HepG2 (cell line): ENCODE measurements around the gene PHRF1. TPM values are rescaled to one million over a fixed set of nuclear protein-coding genes. Genes with fewer than 3 reads are reported as not detected.

ENCODE experiments used
- HOXD1 ChIP-seq: sonication (generic); formaldehyde crosslinking; IDR thresholded peaks from 2 replicates; pipeline ENCODE4 v1.5.0; 2020; ENCODE audit warnings: missing genetic modification reagents
- MED13 ChIP-seq: sonication (generic); formaldehyde crosslinking; IDR thresholded peaks from 2 replicates; pipeline ENCODE4 v1.5.0; 2020; ENCODE audit warnings: missing genetic modification reagents
- MEF2D ChIP-seq: sonication (generic); formaldehyde crosslinking; IDR thresholded peaks from 2 replicates; pipeline ENCODE4 v1.5.1; 2020; ENCODE audit warnings: mild to moderate bottlenecking, missing genetic modification reagents
- NFKB2 ChIP-seq: sonication (generic); formaldehyde crosslinking; IDR thresholded peaks from 2 replicates; pipeline ENCODE4 v1.4.0; 2020; ENCODE audit warnings: missing genetic modification reagents, borderline replicate concordance
- PAWR ChIP-seq: sonication (generic); formaldehyde crosslinking; IDR thresholded peaks from 2 replicates; pipeline ENCODE4 v1.4.0; 2020; ENCODE audit warnings: missing genetic modification reagents, mild to moderate bottlenecking, borderline replicate concordance
- RFX3 ChIP-seq: IDR thresholded peaks from 2 replicates; pipeline ENCODE4 v1.6.1; 2016; ENCODE audit warnings: missing biosample characterization, missing genetic modification reagents
- SRSF4 ChIP-seq: fragments of 200-400 bp; formaldehyde crosslinking; IDR thresholded peaks from one replicate; pipeline ENCODE4 v1.6.1; 2018; ENCODE audit warnings: mild to moderate bottlenecking, low read depth, low read length, moderate library complexity; ENCODE audit not compliant: poor library complexity, severe bottlenecking
- TOPORS ChIP-seq: sonication (generic); formaldehyde crosslinking; IDR thresholded peaks from 2 replicates; pipeline ENCODE4 v1.8.0; 2023; ENCODE audit warnings: mild to moderate bottlenecking, missing genetic modification reagents
- ZEB1 ChIP-seq: IDR thresholded peaks from 2 replicates; pipeline ENCODE4 v1.6.1; 2012; ENCODE audit warnings: mild to moderate bottlenecking, low read depth, inconsistent platforms; ENCODE audit not compliant: insufficient replicate concordance
- ZNF382 ChIP-seq: sonication (generic); formaldehyde crosslinking; IDR thresholded peaks from 2 replicates; pipeline ENCODE4 v1.5.0; 2020; ENCODE audit warnings: missing genetic modification reagents, mild to moderate bottlenecking, borderline replicate concordance
- ZNF468 ChIP-seq: sonication (generic); formaldehyde crosslinking; IDR thresholded peaks from 2 replicates; pipeline ENCODE4 v1.8.0; 2022; ENCODE audit warnings: mild to moderate bottlenecking, moderate library complexity, missing genetic modification reagents
- ZNF614 ChIP-seq: IDR thresholded peaks from 2 replicates; pipeline ENCODE4 v1.6.1; 2018; ENCODE audit warnings: missing biosample characterization, missing genetic modification reagents, inconsistent platforms, borderline replicate concordance
- ZNF891 ChIP-seq: sonication (generic); formaldehyde crosslinking; IDR thresholded peaks from 2 replicates; pipeline ENCODE4 v1.5.0; 2020; ENCODE audit warnings: mild to moderate bottlenecking, missing genetic modification reagents
- ZSCAN25 ChIP-seq: sonication (generic); formaldehyde crosslinking; IDR thresholded peaks from 2 replicates; pipeline ENCODE4 v1.8.0; 2022; ENCODE audit warnings: mild to moderate bottlenecking, missing genetic modification reagents
- polyA plus RNA-seq, 8 experiments: library from polyadenylated mRNA; depleted of rRNA in 3 of 8; stranded (reverse) in 7 of 8; unstranded in 1 of 8; fragments of >200 nt; fragmentation: Illumina TruSeq in 4 of 8; extraction: Trizol in 4 of 8; gene quantifications; 2 replicates each; pipeline versions ENCODE4 v1.2.1 to v1.2.3, GENCODE V29; 2011 to 2016; ENCODE audit warnings: low read depth in 4 of 8, missing spikeins in 1 of 8, mixed read lengths in 1 of 8; ENCODE audit not compliant: insufficient read depth in 1 of 8
- total RNA-seq, 5 experiments: library from RNA; depleted of rRNA; stranded (reverse); fragments of >200 nt; fragmentation: Illumina TruSeq; extraction: Trizol; gene quantifications; 2 replicates each; pipeline ENCODE4 v1.2.3, GENCODE V29; 2016; ENCODE audit warnings: low read depth in 1 of 5
- TF ChIP-seq, protein P1 (sequence below): sonication (generic); formaldehyde crosslinking; IDR thresholded peaks from 2 replicates; pipeline ENCODE4 v1.9.0; 2021; ENCODE audit warnings: mild to moderate bottlenecking, missing genetic modification reagents
- TF ChIP-seq, protein P2 (sequence below): IDR thresholded peaks from 2 replicates; pipeline ENCODE4 v1.6.1; 2016; ENCODE audit warnings: low read depth, borderline replicate concordance
- TF ChIP-seq, protein P3 (sequence below): sonication (generic); formaldehyde crosslinking; IDR thresholded peaks from 2 replicates; pipeline ENCODE4 v1.9.0; 2021; ENCODE audit warnings: missing genetic modification reagents, mild to moderate bottlenecking, borderline replicate concordance
- TF ChIP-seq, protein P4 (sequence below): sonication (generic); formaldehyde crosslinking; IDR thresholded peaks from 2 replicates; pipeline ENCODE4 v1.5.0; 2020; ENCODE audit warnings: missing genetic modification reagents

Gene PHRF1
- total and polyA plus RNA-seq, 2 of the 13 experiments (the other 11 are each of a cell fraction or from before 2014, with no cell fraction given), result 8.2 to 16.7 TPM

DNA sequence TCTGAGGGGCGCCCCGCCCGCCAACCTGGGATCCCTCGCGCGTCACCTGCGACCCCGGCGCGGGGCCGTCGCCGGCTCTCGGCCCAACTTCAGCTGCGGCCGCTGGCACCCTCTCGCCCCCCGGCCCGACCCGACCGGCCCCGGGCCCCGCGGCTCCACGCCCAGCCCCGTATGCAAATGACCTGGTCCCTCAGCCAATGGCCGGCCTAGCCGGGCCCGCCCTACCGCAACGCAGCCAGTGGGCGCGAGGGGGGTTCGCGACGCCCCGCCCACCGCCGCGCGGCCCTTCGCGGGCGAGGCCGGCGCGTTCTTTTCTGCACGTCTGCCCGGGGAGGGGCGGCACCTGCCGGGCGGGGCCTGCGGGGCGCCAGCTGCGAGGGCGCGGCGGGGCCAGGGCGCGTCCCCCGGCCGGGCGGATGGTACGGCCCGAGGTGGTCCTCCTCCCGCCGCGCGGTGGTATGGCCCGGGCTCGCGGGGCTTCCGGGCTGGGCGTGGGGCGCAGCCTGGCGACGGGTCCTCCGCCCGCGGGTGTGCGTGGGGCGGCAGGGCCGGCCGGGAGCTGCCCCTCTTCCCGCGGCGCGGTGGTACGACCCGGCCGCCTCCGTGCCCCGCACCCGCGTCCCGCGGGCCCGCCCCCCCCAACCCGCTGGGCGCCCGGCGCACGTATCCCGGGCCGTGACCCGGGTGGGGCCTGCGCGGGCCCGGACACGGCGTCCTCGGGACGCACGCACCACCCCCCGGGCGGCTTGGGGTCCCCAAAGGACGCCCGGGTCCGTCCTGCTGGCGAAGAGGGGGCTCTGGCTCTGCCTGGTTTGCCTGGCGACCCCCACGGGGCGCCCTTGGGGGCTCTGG is 7.7 kb upstream of the PHRF1 start (continued):
- TF ChIP-seq, protein P1, sequence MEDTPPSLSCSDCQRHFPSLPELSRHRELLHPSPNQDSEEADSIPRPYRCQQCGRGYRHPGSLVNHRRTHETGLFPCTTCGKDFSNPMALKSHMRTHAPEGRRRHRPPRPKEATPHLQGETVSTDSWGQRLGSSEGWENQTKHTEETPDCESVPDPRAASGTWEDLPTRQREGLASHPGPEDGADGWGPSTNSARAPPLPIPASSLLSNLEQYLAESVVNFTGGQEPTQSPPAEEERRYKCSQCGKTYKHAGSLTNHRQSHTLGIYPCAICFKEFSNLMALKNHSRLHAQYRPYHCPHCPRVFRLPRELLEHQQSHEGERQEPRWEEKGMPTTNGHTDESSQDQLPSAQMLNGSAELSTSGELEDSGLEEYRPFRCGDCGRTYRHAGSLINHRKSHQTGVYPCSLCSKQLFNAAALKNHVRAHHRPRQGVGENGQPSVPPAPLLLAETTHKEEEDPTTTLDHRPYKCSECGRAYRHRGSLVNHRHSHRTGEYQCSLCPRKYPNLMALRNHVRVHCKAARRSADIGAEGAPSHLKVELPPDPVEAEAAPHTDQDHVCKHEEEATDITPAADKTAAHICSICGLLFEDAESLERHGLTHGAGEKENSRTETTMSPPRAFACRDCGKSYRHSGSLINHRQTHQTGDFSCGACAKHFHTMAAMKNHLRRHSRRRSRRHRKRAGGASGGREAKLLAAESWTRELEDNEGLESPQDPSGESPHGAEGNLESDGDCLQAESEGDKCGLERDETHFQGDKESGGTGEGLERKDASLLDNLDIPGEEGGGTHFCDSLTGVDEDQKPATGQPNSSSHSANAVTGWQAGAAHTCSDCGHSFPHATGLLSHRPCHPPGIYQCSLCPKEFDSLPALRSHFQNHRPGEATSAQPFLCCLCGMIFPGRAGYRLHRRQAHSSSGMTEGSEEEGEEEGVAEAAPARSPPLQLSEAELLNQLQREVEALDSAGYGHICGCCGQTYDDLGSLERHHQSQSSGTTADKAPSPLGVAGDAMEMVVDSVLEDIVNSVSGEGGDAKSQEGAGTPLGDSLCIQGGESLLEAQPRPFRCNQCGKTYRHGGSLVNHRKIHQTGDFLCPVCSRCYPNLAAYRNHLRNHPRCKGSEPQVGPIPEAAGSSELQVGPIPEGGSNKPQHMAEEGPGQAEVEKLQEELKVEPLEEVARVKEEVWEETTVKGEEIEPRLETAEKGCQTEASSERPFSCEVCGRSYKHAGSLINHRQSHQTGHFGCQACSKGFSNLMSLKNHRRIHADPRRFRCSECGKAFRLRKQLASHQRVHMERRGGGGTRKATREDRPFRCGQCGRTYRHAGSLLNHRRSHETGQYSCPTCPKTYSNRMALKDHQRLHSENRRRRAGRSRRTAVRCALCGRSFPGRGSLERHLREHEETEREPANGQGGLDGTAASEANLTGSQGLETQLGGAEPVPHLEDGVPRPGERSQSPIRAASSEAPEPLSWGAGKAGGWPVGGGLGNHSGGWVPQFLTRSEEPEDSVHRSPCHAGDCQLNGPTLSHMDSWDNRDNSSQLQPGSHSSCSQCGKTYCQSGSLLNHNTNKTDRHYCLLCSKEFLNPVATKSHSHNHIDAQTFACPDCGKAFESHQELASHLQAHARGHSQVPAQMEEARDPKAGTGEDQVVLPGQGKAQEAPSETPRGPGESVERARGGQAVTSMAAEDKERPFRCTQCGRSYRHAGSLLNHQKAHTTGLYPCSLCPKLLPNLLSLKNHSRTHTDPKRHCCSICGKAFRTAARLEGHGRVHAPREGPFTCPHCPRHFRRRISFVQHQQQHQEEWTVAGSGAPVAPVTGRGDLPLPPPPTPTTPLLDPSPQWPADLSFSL (CRISPR knock-in tag), result no peak
- TF ChIP-seq PAWR (CRISPR knock-in tag) (no peak), SRSF4 (no peak), ZNF891 (CRISPR knock-in tag) (no peak), MED13 (CRISPR knock-in tag) (no peak), ZSCAN25 (CRISPR knock-in tag) (no peak; the same call in 1 of the 2 replicates), ZNF468 (CRISPR knock-in tag) (no peak), MEF2D (no peak), ZNF382 (CRISPR knock-in tag) (no peak), ZEB1 (no peak), NFKB2 (no peak), TOPORS (CRISPR knock-in tag) (no peak), ZNF614 (CRISPR knock-in tag) (no peak), HOXD1 (CRISPR knock-in tag) (no peak), RFX3 (CRISPR knock-in tag) (no peak)
- TF ChIP-seq, protein P2, sequence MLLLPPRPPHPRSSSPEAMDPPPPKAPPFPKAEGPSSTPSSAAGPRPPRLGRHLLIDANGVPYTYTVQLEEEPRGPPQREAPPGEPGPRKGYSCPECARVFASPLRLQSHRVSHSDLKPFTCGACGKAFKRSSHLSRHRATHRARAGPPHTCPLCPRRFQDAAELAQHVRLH (CRISPR knock-in tag), result no peak
- TF ChIP-seq, protein P3, sequence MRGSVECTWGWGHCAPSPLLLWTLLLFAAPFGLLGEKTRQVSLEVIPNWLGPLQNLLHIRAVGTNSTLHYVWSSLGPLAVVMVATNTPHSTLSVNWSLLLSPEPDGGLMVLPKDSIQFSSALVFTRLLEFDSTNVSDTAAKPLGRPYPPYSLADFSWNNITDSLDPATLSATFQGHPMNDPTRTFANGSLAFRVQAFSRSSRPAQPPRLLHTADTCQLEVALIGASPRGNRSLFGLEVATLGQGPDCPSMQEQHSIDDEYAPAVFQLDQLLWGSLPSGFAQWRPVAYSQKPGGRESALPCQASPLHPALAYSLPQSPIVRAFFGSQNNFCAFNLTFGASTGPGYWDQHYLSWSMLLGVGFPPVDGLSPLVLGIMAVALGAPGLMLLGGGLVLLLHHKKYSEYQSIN, result no peak
- TF ChIP-seq, protein P4, sequence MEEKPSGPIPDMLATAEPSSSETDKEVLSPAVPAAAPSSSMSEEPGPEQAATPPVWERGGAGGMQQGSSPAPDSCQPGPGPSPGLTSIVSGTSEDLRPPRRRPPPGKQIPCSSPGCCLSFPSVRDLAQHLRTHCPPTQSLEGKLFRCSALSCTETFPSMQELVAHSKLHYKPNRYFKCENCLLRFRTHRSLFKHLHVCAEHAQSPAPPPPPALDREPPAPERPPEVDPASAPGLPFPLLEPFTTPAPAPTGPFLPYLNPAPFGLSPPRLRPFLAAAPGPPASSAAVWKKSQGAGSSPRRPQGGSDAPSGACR, result no peak
